Erythroblast (primary cell): ENCODE results near the gene DNASE1L2.

Experiments
- GATA1 ChIP-seq: IDR thresholded peaks from 2 replicates; pipeline ENCODE4 v1.6.1; 2011; ENCODE audit warnings: low read depth, mild to moderate bottlenecking, control low read depth, low read length, moderate library complexity
- POLR2A ChIP-seq: IDR thresholded peaks from 2 replicates; pipeline ENCODE4 v1.6.1; 2011; ENCODE audit warnings: mild to moderate bottlenecking, low read length

DNA sequence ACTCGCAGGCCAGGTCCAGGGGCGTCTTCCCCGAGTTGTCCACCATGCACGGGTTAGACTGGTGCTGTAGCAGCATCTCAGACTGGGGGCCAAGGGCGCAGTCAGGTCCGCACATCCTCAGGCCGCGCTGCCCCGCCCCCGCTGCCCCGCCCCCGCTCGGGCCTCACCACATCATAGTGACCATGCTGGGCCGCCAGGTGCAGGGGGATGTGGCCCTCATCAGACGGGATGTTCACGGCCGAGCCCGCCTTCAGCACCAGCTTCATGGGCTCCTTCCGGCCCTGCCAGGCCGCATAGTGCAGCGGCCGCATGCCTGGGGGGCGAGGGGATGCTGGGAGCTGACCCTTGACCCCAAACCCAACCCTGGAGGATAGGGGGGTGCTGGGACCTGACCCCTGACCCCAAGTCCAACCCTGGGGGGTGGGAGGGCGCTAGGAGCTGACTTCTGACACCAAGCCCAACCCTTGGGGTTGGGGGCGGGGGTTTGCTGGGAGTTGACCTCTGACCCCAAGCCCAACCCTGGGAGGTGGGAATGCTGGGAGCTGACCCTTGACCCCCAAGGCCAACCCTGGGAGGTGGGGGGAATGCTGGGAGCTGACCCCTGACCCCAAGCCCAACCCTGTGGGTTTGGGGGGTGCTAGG is 46.9 kb upstream of the DNASE1L2 start:
- TF ChIP-seq POLR2A (no peak), GATA1 (no peak)
